Measurements from ENCODE around the gene KRT79. TPM values are rescaled to one million over a fixed set of nuclear protein-coding genes. Genes with fewer than 3 reads are reported as not detected.

KRT79 gene
- total RNA-seq, 2 experiments from 2014 or later: not detected

GRCh38 chr12:52851787-52852186 lies 17.7 kb upstream of the KRT79 start:
- Mint-ChIP-seq H3K4me3 (no peak overlapping the region), H3K36me3 (ENCODE audit: low read depth) (no peaks in the 10 kb centered on the region), H3K27ac (no peak overlapping the region), H3K9me3 (no peaks in the 10 kb centered on the region), H3K4me1 (no peaks in the 10 kb centered on the region), H3K27me3 (peaks cover 40% of the 10 kb centered on the region)
- ChIA-PET POLR2A (no interaction called here), CTCF (interaction anchor here (1.6 kb wide), 1 partner anchor 19 kb away, joined by 5 read pairs; no protein-coding TSS in a partner anchor)
- no peak for DNase-seq

- H3K27ac Mint-ChIP-seq: no peak overlapping the region
- peaks cover 37% of the 10 kb centered on the region for H3K27me3 Mint-ChIP-seq
- DNase-seq: no peak
- ChIA-PET CTCF (no interaction called here), POLR2A (no interaction called here)
- no peaks in the 10 kb centered on the region for H3K9me3 Mint-ChIP-seq
- no peaks in the 10 kb centered on the region for H3K36me3 Mint-ChIP-seq (ENCODE audit: low read depth)
- no peaks in the 10 kb centered on the region for H3K4me1 Mint-ChIP-seq
- no peak overlapping the region for H3K4me3 Mint-ChIP-seq
Observed at GRCh38 chr12:52850681-52851080, 16.6 kb upstream of the KRT79 start.

- no peak for DNase-seq
- ChIA-PET CTCF (no interaction called here), POLR2A (no interaction called here)
- no peak overlapping the region for H3K4me3 Mint-ChIP-seq
- H3K9me3 Mint-ChIP-seq: no peaks in the 10 kb centered on the region
- H3K36me3 Mint-ChIP-seq (ENCODE audit: low read depth): no peaks in the 10 kb centered on the region
- H3K27me3 Mint-ChIP-seq: peaks cover 26% of the 10 kb centered on the region
- no peak overlapping the region for H3K27ac Mint-ChIP-seq
- no peaks in the 10 kb centered on the region for H3K4me1 Mint-ChIP-seq
Observed at GRCh38 chr12:52849511-52849910, 15.4 kb upstream of the KRT79 start.

GRCh38 chr12:52848661-52849255 lies 14.6 kb upstream of the KRT79 start, which contains the start of gene KRT78:
KRT78 (minus strand) TSS chr12:52848994; CDS start chr12:52848930, 64 bp downstream.
- Mint-ChIP-seq H3K36me3 (ENCODE audit: low read depth) (no peaks in the 10 kb centered on the region), H3K9me3 (no peaks in the 10 kb centered on the region), H3K27me3 (peaks cover 24% of the 10 kb centered on the region), H3K27ac (no peak within 1 kb of the TSS), H3K4me3 (no peak within 1 kb of the TSS), H3K4me1 (no peaks in the 10 kb centered on the region)
- ChIA-PET POLR2A (no interaction called here), CTCF (no interaction called here)
- DNase-seq: no peak

- CTCF ChIA-PET: no interaction called here
- Mint-ChIP-seq H3K27ac (no peak overlapping the region), H3K36me3 (ENCODE audit: low read depth) (no peaks in the 10 kb centered on the region), H3K4me1 (no peaks in the 10 kb centered on the region), H3K4me3 (no peak overlapping the region), H3K27me3 (peaks cover 16% of the 10 kb centered on the region), H3K9me3 (no peaks in the 10 kb centered on the region)
- DNase-seq: no peak
- POLR2A ChIA-PET: no interaction called here
Observed at GRCh38 chr12:52847335-52848102, 13.4 kb upstream of the KRT79 start.

GRCh38 chr12:52846356-52846970 lies 12.4 kb upstream of the KRT79 start:
- no peaks in the 10 kb centered on the region for H3K9me3 Mint-ChIP-seq
- no peak overlapping the region for H3K27ac Mint-ChIP-seq
- ChIA-PET POLR2A (no interaction called here), CTCF (no interaction called here)
- peaks cover 8% of the 10 kb centered on the region for H3K27me3 Mint-ChIP-seq
- H3K36me3 Mint-ChIP-seq (ENCODE audit: low read depth): no peaks in the 10 kb centered on the region
- H3K4me3 Mint-ChIP-seq: no peak overlapping the region
- DNase-seq: no peak
- no peaks in the 10 kb centered on the region for H3K4me1 Mint-ChIP-seq

GRCh38 chr12:52845946-52846345 lies 11.8 kb upstream of the KRT79 start:
- Mint-ChIP-seq H3K36me3 (ENCODE audit: low read depth) (no peaks in the 10 kb centered on the region), H3K27me3 (peaks cover 8% of the 10 kb centered on the region), H3K4me3 (no peak overlapping the region), H3K9me3 (no peaks in the 10 kb centered on the region), H3K27ac (no peak overlapping the region), H3K4me1 (no peaks in the 10 kb centered on the region)
- DNase-seq: no peak
- CTCF ChIA-PET: no interaction called here
- POLR2A ChIA-PET: no interaction called here

GRCh38 chr12:52844386-52844785 lies 10.3 kb upstream of the KRT79 start:
- ChIA-PET CTCF (no interaction called here), POLR2A (no interaction called here)
- Mint-ChIP-seq H3K4me1 (no peaks in the 10 kb centered on the region), H3K36me3 (ENCODE audit: low read depth) (no peaks in the 10 kb centered on the region), H3K27me3 (peaks cover 5% of the 10 kb centered on the region), H3K4me3 (no peak overlapping the region), H3K27ac (no peak overlapping the region), H3K9me3 (no peaks in the 10 kb centered on the region)
- no peak for DNase-seq

- H3K27me3 Mint-ChIP-seq: peaks cover 6% of the 10 kb centered on the region
- CTCF ChIA-PET: interaction anchor here (1.6 kb wide), 1 partner anchor 30 kb away, joined by 5 read pairs; no protein-coding TSS in a partner anchor
- H3K4me3 Mint-ChIP-seq: no peak overlapping the region
- DNase-seq: no peak
- POLR2A ChIA-PET: no interaction called here
- no peak overlapping the region for H3K27ac Mint-ChIP-seq
- H3K4me1 Mint-ChIP-seq: peaks cover 19% of the 10 kb centered on the region
- no peaks in the 10 kb centered on the region for H3K9me3 Mint-ChIP-seq
- no peaks in the 10 kb centered on the region for H3K36me3 Mint-ChIP-seq (ENCODE audit: low read depth)
Observed at GRCh38 chr12:52839436-52840105, 5.5 kb upstream of the KRT79 start.

GRCh38 chr12:52838609-52839435 lies 4.7 kb upstream of the KRT79 start:
- ChIA-PET CTCF (no interaction called here), POLR2A (no interaction called here)

GRCh38 chr12:52837781-52838608 lies 3.9 kb upstream of the KRT79 start:
- DNase-seq: no peak
- Mint-ChIP-seq H3K27me3 (peaks cover 6% of the 10 kb centered on the region), H3K4me3 (no peak overlapping the region), H3K4me1 (peaks cover 19% of the 10 kb centered on the region), H3K9me3 (no peaks in the 10 kb centered on the region), H3K27ac (no peak overlapping the region), H3K36me3 (ENCODE audit: low read depth) (no peaks in the 10 kb centered on the region)
- ChIA-PET POLR2A (no interaction called here), CTCF (no interaction called here)

More at GRCh38 chr12:52838609-52839435, 4.7 kb upstream of the KRT79 start:
- DNase-seq: no peak
- Mint-ChIP-seq H3K4me3 (no peak overlapping the region), H3K27me3 (peaks cover 6% of the 10 kb centered on the region), H3K4me1 (peaks cover 19% of the 10 kb centered on the region), H3K27ac (no peak overlapping the region), H3K9me3 (no peaks in the 10 kb centered on the region), H3K36me3 (ENCODE audit: low read depth) (no peaks in the 10 kb centered on the region)

- Mint-ChIP-seq H3K4me3 (no peak overlapping the region), H3K4me1 (peaks cover 19% of the 10 kb centered on the region), H3K27me3 (peaks cover 6% of the 10 kb centered on the region), H3K36me3 (ENCODE audit: low read depth) (no peaks in the 10 kb centered on the region), H3K27ac (no peak overlapping the region), H3K9me3 (no peaks in the 10 kb centered on the region)
- ChIA-PET POLR2A (no interaction called here), CTCF (no interaction called here)
- DNase-seq: no peak
Observed at GRCh38 chr12:52837413-52837741, 3.3 kb upstream of the KRT79 start.

Measured in activated CD4-positive, alpha-beta memory T cell treated with anti-CD3 and anti-CD28 coated beads, Interleukin-2, amount 10 ng/mL, durations not matched to agents 7 days and 5 days (primary cell).